Heart left ventricle (tissue), 13 donors: ENCODE results near the gene KANSL3.

Experiments
- CTCF ChIP-seq, 12 donors: fragments of 200-600 bp; sonication (generic) in 4 of 12; IDR thresholded peaks; one replicate each; pipeline versions ENCODE4 v1.5.0 to v1.8.0; 2018 to 2022; ENCODE audit warnings: antibody characterized with exemption in 12 of 12, mild to moderate bottlenecking in 5 of 12
- POLR2A ChIP-seq, 2 donors: fragments of 450-650 bp; IDR thresholded peaks; one replicate each; pipeline ENCODE4 v1.6.1; 2017; ENCODE audit warnings: antibody characterized with exemption in 2 of 2, mild to moderate bottlenecking in 2 of 2, moderate library complexity in 2 of 2
- donor health status: ischemic (EF 13 %, LVEDD 7.1; RV severe dilation, severe dysfunction).
- donor health status: DM: no; HTN: yes; CAD: no.
- donor health status: DM: no; HTN: no; CAD: no.
- donor health status: ischemic (EF 25% LVEDD 6.9; RV normal size, moderate dysfunction).
- donor health status: ischemic (EF 25% LVEDD 5.7; RV mildly dilated, moderate dysfunction).
- donor health status: ischemic (EF 35%, LVEDD 5.7; RV mildly dilated, moderate dysfunction).
- donor health status: nonischemic (EF 11% LVEDD 7.7; RV severe dilation, severe dysfunction).
- donor health status: DM: yes; HTN: yes; CAD: no.
- donor health status: PGD.
- donor health status: ischemic (EF 29% LVEDD 5.4; RV normal size, mild dysfunction).
- donor health status: nonischemic (EF 23%, LVEDD 6.1; RV moderate dilation, normal function).

GRCh38 chr2:96579422-96579821 lies 58.7 kb downstream of the KANSL3 start:
- TF ChIP-seq CTCF (IDR thresholded peaks at IDR 0.05) (no peak), POLR2A (IDR thresholded peaks at IDR 0.05) (no peak)
